Endothelial cell of umbilical vein (primary cell): ENCODE measurements around the gene LHX3. TPM values are rescaled to one million over a fixed set of nuclear protein-coding genes. Genes with fewer than 3 reads are reported as not detected.

Source experiments
- BruUV-seq: library from RNA; stranded (reverse); fragments of 400-500 nt; replicated peaks from 2 replicates; lab custom pipeline; 2021; lab: Mats Ljungman, UMichigan
- CTCF ChIA-PET: fragments of 300-600, 350-600 bp; sonication (Branson Sonifier 250); formaldehyde crosslinking; loops from one replicate; lab custom pipeline; 2021; ENCODE audit warnings: antibody characterized with exemption, inconsistent platforms; lab: Charles Lee
- POLR2A ChIA-PET: fragments of 300-600, 350-600 bp; sonication (Branson Sonifier 250); formaldehyde crosslinking; loops from one replicate; lab custom pipeline; 2021; ENCODE audit warnings: antibody characterized with exemption, inconsistent platforms; lab: Charles Lee
- DNase-seq: peaks from one replicate; pipeline ENCODE4 v3.0.0-alpha.2; 2011; ENCODE audit warnings: low read depth, low spot score
- FAIRE-seq: peaks from 2 replicates; lab custom pipeline; 2011; peaks lifted over from hg19 to GRCh38; lab: Jason Lieb, UNC
- H2AFZ ChIP-seq: 2 replicates; pipeline ENCODE4 v1.6.0; 2012; ENCODE audit warnings: low read depth, low read length, control low read depth, inconsistent platforms
- H3K27ac ChIP-seq: 2 replicates; pipeline ENCODE4 v1.5.1; 2011; ENCODE audit warnings: low read depth, mild to moderate bottlenecking, control low read depth, low read length, moderate library complexity; ENCODE audit not compliant: insufficient read depth
- H3K27me3 ChIP-seq, 2 experiments: 2 replicates each; pipeline versions ENCODE4 v1.6.0 to v1.6.1; 2011; ENCODE audit warnings: low read length in 2 of 2, mixed read lengths in 1 of 2; ENCODE audit not compliant: control insufficient read depth in 2 of 2, insufficient read depth in 2 of 2
- H3K36me3 ChIP-seq, 2 experiments: 2 replicates in 1 of 2; 3 replicates in 1 of 2; pipeline ENCODE4 v1.5.1; 2011; ENCODE audit warnings: low read length in 2 of 2, mild to moderate bottlenecking in 1 of 2, moderate library complexity in 1 of 2; ENCODE audit not compliant: control insufficient read depth in 2 of 2, insufficient read depth in 2 of 2; ENCODE audit errors: extremely low read depth in 1 of 2
- H3K4me1 ChIP-seq: 3 replicates; pipeline ENCODE4 v1.5.1; 2011; ENCODE audit warnings: mild to moderate bottlenecking, low read length; ENCODE audit not compliant: control insufficient read depth, insufficient read depth; ENCODE audit errors: extremely low read depth
- H3K4me2 ChIP-seq: 2 replicates; pipeline ENCODE4 v1.6.1; 2011; ENCODE audit warnings: low read length, control low read depth, mixed read lengths; ENCODE audit not compliant: insufficient read depth
- H3K4me3 ChIP-seq, 3 experiments: fragments of 200-600 bp in 1 of 3; sonication (generic), shearing (Covaris generic) in 1 of 3; replicated peaks in 1 of 3; 2 replicates each; pipeline ENCODE4 v1.5.1; 2011 to 2016; ENCODE audit warnings: control low read depth in 3 of 3, low read length in 3 of 3, mild to moderate bottlenecking in 2 of 3, inconsistent platforms in 1 of 3, low read depth in 1 of 3, moderate library complexity in 1 of 3; ENCODE audit not compliant: insufficient read depth in 1 of 3
- H3K79me2 ChIP-seq: 2 replicates; pipeline ENCODE4 v1.6.0; 2012; ENCODE audit warnings: low read length, inconsistent platforms; ENCODE audit not compliant: control insufficient read depth, insufficient read depth
- H3K9ac ChIP-seq: replicated peaks from 2 replicates; pipeline ENCODE3; 2011; ENCODE audit warnings: low read length, control low read depth; ENCODE audit not compliant: insufficient read depth; ENCODE audit errors: extremely low read depth
- H3K9me1 ChIP-seq: replicated peaks from 3 replicates; pipeline ENCODE4 v1.6.0; 2011; ENCODE audit warnings: mild to moderate bottlenecking, low read length; ENCODE audit not compliant: control insufficient read depth, insufficient read depth; ENCODE audit errors: extremely low read depth
- H3K9me3 ChIP-seq: replicated peaks from 2 replicates; pipeline ENCODE4 v1.5.1; 2012; ENCODE audit warnings: low read length, inconsistent platforms; ENCODE audit not compliant: control insufficient read depth, insufficient read depth
- H4K20me1 ChIP-seq: replicated peaks from 2 replicates; pipeline ENCODE3; 2011; ENCODE audit warnings: mild to moderate bottlenecking, low read length; ENCODE audit not compliant: control insufficient read depth, insufficient read depth; ENCODE audit errors: extremely low read depth
- EZH2 ChIP-seq: IDR thresholded peaks from 2 replicates; pipeline ENCODE4 v1.6.1; 2012; ENCODE audit warnings: borderline replicate concordance, low read depth, mild to moderate bottlenecking, moderate library complexity, low read length, inconsistent platforms; ENCODE audit not compliant: severe bottlenecking
- FOS ChIP-seq: IDR thresholded peaks from 2 replicates; pipeline ENCODE4 v1.6.1; 2011; ENCODE audit warnings: mild to moderate bottlenecking, low read length, moderate library complexity, borderline replicate concordance; ENCODE audit not compliant: insufficient read depth
- GATA2 ChIP-seq: IDR thresholded peaks from 2 replicates; pipeline ENCODE4 v1.7.0; 2011; ENCODE audit warnings: low read depth, mild to moderate bottlenecking, moderate library complexity, mixed read lengths, low read length; ENCODE audit not compliant: insufficient read length, insufficient read depth
- JUN ChIP-seq: IDR thresholded peaks from 2 replicates; pipeline ENCODE4 v1.6.1; 2011; ENCODE audit warnings: borderline replicate concordance, low read depth; ENCODE audit not compliant: insufficient read length, insufficient read depth
- MYC ChIP-seq: IDR thresholded peaks from one replicate; pipeline ENCODE4 v1.6.1; 2011; ENCODE audit warnings: mild to moderate bottlenecking, low read depth, low read length
- POLR2A ChIP-seq: IDR thresholded peaks from 2 replicates; pipeline ENCODE4 v1.6.1; 2012; ENCODE audit warnings: low read depth, mild to moderate bottlenecking, control low read depth, low read length
- POLR2AphosphoS5 ChIP-seq: IDR thresholded peaks from 2 replicates; pipeline ENCODE4 v1.6.1; 2012; ENCODE audit warnings: low read depth, mild to moderate bottlenecking, control low read depth, low read length, moderate library complexity; ENCODE audit not compliant: insufficient read depth
- dilution Hi-C: fragments of 300-500 bp; cut with MboI; formaldehyde crosslinking; loops from one replicate; pipeline ENCODE4 v1.15.0; 2019; ENCODE audit warnings: low sequenced_read_pairs; ENCODE audit not compliant: extremely low pct_ligation_motif_present
- intact Hi-C: fragments of 100-400 bp; cut with micrococcal nuclease; formaldehyde crosslinking; loops from one replicate; pipeline ENCODE4 v1.10.0; 2022
- polyA plus RNA-seq, 4 experiments: library from polyadenylated mRNA; depleted of rRNA in 3 of 4; stranded (reverse) in 3 of 4; unstranded in 1 of 4; fragments of >200 nt; gene quantifications; 2 replicates each; pipeline versions ENCODE4 v1.2.1 to v1.2.3, GENCODE V29; 2011 to 2012; ENCODE audit warnings: missing spikeins in 1 of 4
- total RNA-seq: library from RNA; stranded (reverse); gene quantifications from 2 replicates; pipeline ENCODE4 v1.2.3, GENCODE V29; 2021
- TF ChIP-seq, protein P1 (sequence below), 2 donors: IDR thresholded peaks; 1 replicate in 1 of 2; 2 replicates in 1 of 2; pipeline ENCODE4 v1.5.1; 2011; ENCODE audit warnings: low read length in 2 of 2, mild to moderate bottlenecking in 2 of 2, moderate library complexity in 2 of 2, control low read depth in 1 of 2, inconsistent platforms in 1 of 2, low read depth in 1 of 2; ENCODE audit not compliant: insufficient read depth in 1 of 2; ENCODE audit errors: extremely low read depth in 1 of 2
- TF ChIP-seq, protein P2 (sequence below): IDR thresholded peaks from 2 replicates; pipeline ENCODE4 v1.6.1; 2011; ENCODE audit not compliant: insufficient read depth, insufficient read length

Gene LHX3
- total and polyA plus RNA-seq, 2 donors (not counting 3 experiments of a cell fraction or from before 2014, with no cell fraction given): not detected

DNA sequence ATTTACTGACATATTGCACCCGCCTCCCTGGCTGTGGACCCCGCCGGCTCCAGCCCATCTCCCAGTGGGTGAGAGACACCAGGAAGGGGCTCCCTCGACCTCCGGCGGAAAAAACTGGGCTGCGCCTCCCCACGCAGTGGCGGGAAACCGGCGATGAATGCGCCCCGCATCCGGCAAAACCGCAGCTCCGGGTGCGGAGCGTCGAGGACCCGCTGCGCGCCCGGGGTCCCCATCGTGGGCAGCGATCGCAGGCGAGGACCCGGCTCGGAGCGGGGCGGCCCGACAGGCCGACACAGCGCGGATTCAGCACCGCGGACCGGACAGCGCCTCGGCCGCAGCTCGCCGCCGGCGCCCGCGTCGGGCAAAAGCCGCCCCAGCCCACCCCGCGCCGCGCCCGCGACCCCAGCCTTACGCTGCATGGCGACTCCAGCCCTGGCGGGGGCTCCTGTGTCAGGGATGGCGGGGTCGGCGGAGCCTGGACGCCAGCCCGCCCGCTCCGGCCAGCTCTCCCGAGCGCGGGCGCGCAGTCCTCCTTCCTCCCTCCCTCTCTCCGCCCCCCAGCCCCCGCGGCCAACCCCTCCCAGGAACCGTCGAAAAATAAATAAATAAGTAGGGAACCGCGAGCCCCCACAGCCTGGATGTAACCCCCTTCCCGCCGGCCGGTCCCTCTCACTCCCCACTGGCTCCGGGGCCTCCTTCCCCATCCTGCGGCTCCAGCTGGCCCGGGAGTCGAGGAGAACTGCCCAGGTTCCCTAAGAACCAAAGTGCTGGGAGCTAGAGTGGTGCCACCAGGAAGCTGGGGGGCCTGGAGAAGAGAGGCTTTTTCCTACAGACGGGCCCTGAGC lies 3.1 kb downstream of the LHX3 start:
- H3K79me2 ChIP-seq: no peaks in the 10 kb centered on the region
- FAIRE-seq (no peak), DNase-seq (no peak)
- no peak overlapping the region for H3K9ac ChIP-seq
- H3K36me3 ChIP-seq: no peaks in the 10 kb centered on the region
- no peak overlapping the region for H3K4me2 ChIP-seq
- H3K4me1 ChIP-seq: no peaks in the 10 kb centered on the region
- no peak overlapping the region for H3K27ac ChIP-seq
- no peaks in the 10 kb centered on the region for H3K9me3 ChIP-seq
- no peak overlapping the region for H3K4me3 ChIP-seq
- no peaks in the 10 kb centered on the region for H4K20me1 ChIP-seq
- TF ChIP-seq POLR2AphosphoS5 (no peak), MYC (no peak), EZH2 (peak; percentile 86)
- H3K9me1 ChIP-seq: no peaks in the 10 kb centered on the region
- BruUV-seq: no TSS peak
- H3K27me3 ChIP-seq: peaks cover 57 to 73% of the 10 kb centered on the region in 2 experiments
- dilution Hi-C loops (no loop called here), intact Hi-C loops (loop anchor here (10.0 kb wide), 1 partner anchor 47 kb away; no protein-coding TSS in a partner anchor)
- POLR2A ChIA-PET: no interaction called here
- no peak overlapping the region for H2AFZ ChIP-seq
- CTCF ChIA-PET: interaction anchor here (1.4 kb wide), 1 partner anchor 9 kb away, joined by 4 read pairs; no protein-coding TSS in a partner anchor

DNA sequence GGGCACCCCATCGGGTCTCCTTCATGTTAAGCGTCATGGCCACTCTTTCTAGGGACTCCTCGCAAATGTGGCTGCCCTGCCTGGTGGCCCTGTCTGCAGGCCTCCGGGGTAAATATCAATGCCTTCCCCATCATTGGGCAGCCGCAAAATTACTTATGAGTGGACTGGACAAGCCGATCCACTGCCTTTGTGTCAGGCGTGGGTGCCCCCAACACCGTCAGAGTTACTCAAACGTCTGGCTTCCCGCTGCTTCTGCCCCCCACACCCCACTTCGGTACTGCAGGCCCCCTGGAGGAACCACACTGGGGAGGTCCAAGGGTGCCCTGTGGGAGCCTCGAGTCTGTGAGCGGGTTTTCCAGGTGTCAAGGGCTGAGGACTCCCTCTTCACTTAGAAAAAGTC lies 3.8 kb downstream of the LHX3 start:
- Histone ChIP-seq H3K9me1 (no peaks in the 10 kb centered on the region), H3K4me2 (no peak overlapping the region), H3K27me3 (peaks cover 64 to 80% of the 10 kb centered on the region in 2 experiments), H2AFZ (no peak overlapping the region), H3K79me2 (no peaks in the 10 kb centered on the region), H3K9ac (no peak overlapping the region), H3K4me3 (no peak overlapping the region), H3K9me3 (no peaks in the 10 kb centered on the region), H3K36me3 (no peaks in the 10 kb centered on the region), H3K4me1 (no peaks in the 10 kb centered on the region), H4K20me1 (no peaks in the 10 kb centered on the region), H3K27ac (no peak overlapping the region)
- TF ChIP-seq, protein P1, sequence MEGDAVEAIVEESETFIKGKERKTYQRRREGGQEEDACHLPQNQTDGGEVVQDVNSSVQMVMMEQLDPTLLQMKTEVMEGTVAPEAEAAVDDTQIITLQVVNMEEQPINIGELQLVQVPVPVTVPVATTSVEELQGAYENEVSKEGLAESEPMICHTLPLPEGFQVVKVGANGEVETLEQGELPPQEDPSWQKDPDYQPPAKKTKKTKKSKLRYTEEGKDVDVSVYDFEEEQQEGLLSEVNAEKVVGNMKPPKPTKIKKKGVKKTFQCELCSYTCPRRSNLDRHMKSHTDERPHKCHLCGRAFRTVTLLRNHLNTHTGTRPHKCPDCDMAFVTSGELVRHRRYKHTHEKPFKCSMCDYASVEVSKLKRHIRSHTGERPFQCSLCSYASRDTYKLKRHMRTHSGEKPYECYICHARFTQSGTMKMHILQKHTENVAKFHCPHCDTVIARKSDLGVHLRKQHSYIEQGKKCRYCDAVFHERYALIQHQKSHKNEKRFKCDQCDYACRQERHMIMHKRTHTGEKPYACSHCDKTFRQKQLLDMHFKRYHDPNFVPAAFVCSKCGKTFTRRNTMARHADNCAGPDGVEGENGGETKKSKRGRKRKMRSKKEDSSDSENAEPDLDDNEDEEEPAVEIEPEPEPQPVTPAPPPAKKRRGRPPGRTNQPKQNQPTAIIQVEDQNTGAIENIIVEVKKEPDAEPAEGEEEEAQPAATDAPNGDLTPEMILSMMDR (IDR thresholded peaks at IDR 0.05; ENCODE audit: extremely low read depth in 1 of 2, insufficient read depth in 1 of 2, low read depth in 1 of 2, low read length in 2 of 2): no peak
- TF ChIP-seq FOS (no peak), JUN (no peak), POLR2A (no peak), POLR2AphosphoS5 (no peak), MYC (no peak), GATA2 (no peak)
- TF ChIP-seq, protein P2, sequence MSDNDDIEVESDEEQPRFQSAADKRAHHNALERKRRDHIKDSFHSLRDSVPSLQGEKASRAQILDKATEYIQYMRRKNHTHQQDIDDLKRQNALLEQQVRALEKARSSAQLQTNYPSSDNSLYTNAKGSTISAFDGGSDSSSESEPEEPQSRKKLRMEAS: no peak
- dilution Hi-C loops: no loop called here
- intact Hi-C loops: loop anchor here (10.0 kb wide), 1 partner anchor 46 kb away; no protein-coding TSS in a partner anchor
- BruUV-seq: no TSS peak
- FAIRE-seq: no peak
- no peak for DNase-seq
- CTCF ChIA-PET: interaction anchor here (1.4 kb wide), 1 partner anchor 8 kb away, joined by 4 read pairs; no protein-coding TSS in a partner anchor
- POLR2A ChIA-PET: no interaction called here
